GM21786 (cell line): Measurements from ENCODE around the gene MEMO1.
A peak's percentile ranks its signal among the peaks of the same experiment; 100 is the strongest.
"Not testable (repeated sequence)": the region's sequence is repeated elsewhere in the genome, so short reads cannot be mapped to it uniquely, and the experiment has no call there.

Experiments
- ATAC-seq: cut with Tn5 transposase; IDR thresholded peaks from one replicate; pipeline ENCODE4 v1.9.1; 2021; ENCODE audit not compliant: unreplicated experiment

The MEMO1 gene

GRCh38 chr2:31998731-31999383 is 12.0 kb downstream of the MEMO1 start:
- ATAC-seq, result no peak

GRCh38 chr2:31997653-31998052 is 13.2 kb downstream of the MEMO1 start:
- no peak for ATAC-seq

GRCh38 chr2:31996571-31997150 is 14.1 kb downstream of the MEMO1 start:
- no peak for ATAC-seq

GRCh38 chr2:31992934-31993333 is 17.9 kb downstream of the MEMO1 start:
- ATAC-seq, result no peak

GRCh38 chr2:31992025-31992579 is 18.7 kb downstream of the MEMO1 start:
- ATAC-seq, result no peak

GRCh38 chr2:31989946-31990345 is 20.9 kb downstream of the MEMO1 start:
- no peak for ATAC-seq

GRCh38 chr2:31987454-31988220 is 23.2 kb downstream of the MEMO1 start:
- no peak for ATAC-seq

GRCh38 chr2:31986906-31987305 is 23.9 kb downstream of the MEMO1 start:
- ATAC-seq, result no peak

- ATAC-seq, result no peak
Observed at GRCh38 chr2:31983762-31984467, 26.9 kb downstream of the MEMO1 start.

GRCh38 chr2:31980674-31981356 is 30.0 kb downstream of the MEMO1 start:
- peak; percentile 99 for ATAC-seq

GRCh38 chr2:31979956-31980355 is 30.9 kb downstream of the MEMO1 start:
- ATAC-seq, result no peak

GRCh38 chr2:31979018-31979417 is 31.8 kb downstream of the MEMO1 start:
- no peak for ATAC-seq

GRCh38 chr2:31978436-31978835 is 32.4 kb downstream of the MEMO1 start:
- ATAC-seq, result no peak

- no peak for ATAC-seq
Observed at GRCh38 chr2:31973665-31974064, 37.1 kb downstream of the MEMO1 start.

GRCh38 chr2:31972059-31972458 is 38.7 kb downstream of the MEMO1 start:
- no peak for ATAC-seq

- ATAC-seq, result no peak
Observed at GRCh38 chr2:31969178-31969577, 41.6 kb downstream of the MEMO1 start.

- no peak for ATAC-seq
Observed at GRCh38 chr2:31967790-31968189, 43.0 kb downstream of the MEMO1 start.

GRCh38 chr2:31966402-31966801 is 44.4 kb downstream of the MEMO1 start:
- ATAC-seq, result not testable (repeated sequence)

GRCh38 chr2:31965094-31965493 is 45.7 kb downstream of the MEMO1 start:
- ATAC-seq, result no peak

- no peak for ATAC-seq
Observed at GRCh38 chr2:31962757-31963361, 47.9 kb downstream of the MEMO1 start.
